Brain microvascular endothelial cell (primary cell): ENCODE results near the gene SORCS1.

ENCODE experiments used
- DNase-seq: peaks from one replicate; pipeline ENCODE4 v3.0.0-alpha.2; 2020
- H3K27ac ChIP-seq: fragments of 250-450 bp; sonication (Bioruptor Pico); 2 replicates; pipeline ENCODE4 v1.5.1; 2020; ENCODE audit warnings: mild to moderate bottlenecking, moderate library complexity
- H3K27me3 ChIP-seq: fragments of 250-450 bp; sonication (Bioruptor Pico); replicated peaks from 2 replicates; pipeline ENCODE4 v1.5.1; 2020; ENCODE audit warnings: mild to moderate bottlenecking
- H3K36me3 ChIP-seq: fragments of 250-450 bp; sonication (Bioruptor Pico); replicated peaks from 2 replicates; pipeline ENCODE4 v1.5.1; 2020; ENCODE audit warnings: mild to moderate bottlenecking
- H3K4me3 ChIP-seq: 2 replicates; pipeline ENCODE4 v1.5.1; 2011; ENCODE audit warnings: low read depth, mild to moderate bottlenecking, control low read depth, low read length, moderate library complexity
- CTCF ChIP-seq: IDR thresholded peaks from 2 replicates; pipeline ENCODE4 v1.5.1; 2011; ENCODE audit warnings: low read depth, mild to moderate bottlenecking, moderate library complexity, low read length, control low read depth, inconsistent platforms; ENCODE audit errors: missing control alignments
- in situ Hi-C: cut with HindIII; loops from 2 replicates; pipeline ENCODE4 v1.10.0; 2017; ENCODE audit warnings: low sequenced_read_pairs, low pct_ligation_motif_present

Gene SORCS1

GRCh38 chr10:107037192-107038122 lies 127.0 kb downstream of the SORCS1 start:
- H3K27me3 ChIP-seq = no peaks in the 10 kb centered on the region
- no peak overlapping the region for H3K4me3 ChIP-seq
- no peak for DNase-seq
- no peak for TF ChIP-seq CTCF
- H3K27ac ChIP-seq = no peak overlapping the region
- in situ Hi-C loops = no loop called here
- no peaks in the 10 kb centered on the region for H3K36me3 ChIP-seq

- no peak overlapping the region for H3K4me3 ChIP-seq
- no peak for DNase-seq
- in situ Hi-C loops = no loop called here
- no peaks in the 10 kb centered on the region for H3K36me3 ChIP-seq
- TF ChIP-seq CTCF = no peak
- no peak overlapping the region for H3K27ac ChIP-seq
- H3K27me3 ChIP-seq = no peaks in the 10 kb centered on the region
These were observed 130.6 kb downstream of the SORCS1 start for GRCh38 chr10:107033799-107034422.

GRCh38 chr10:107032700-107033401 lies 131.7 kb downstream of the SORCS1 start:
- Histone ChIP-seq H3K27me3 (no peaks in the 10 kb centered on the region), H3K27ac (no peak overlapping the region), H3K4me3 (no peak overlapping the region), H3K36me3 (no peaks in the 10 kb centered on the region)
- DNase-seq = no peak
- in situ Hi-C loops = no loop called here
- TF ChIP-seq CTCF = no peak

GRCh38 chr10:107031931-107032699 lies 132.4 kb downstream of the SORCS1 start:
- Histone ChIP-seq H3K27ac (no peak overlapping the region), H3K4me3 (no peak overlapping the region), H3K36me3 (no peaks in the 10 kb centered on the region), H3K27me3 (no peaks in the 10 kb centered on the region)
- DNase-seq = peak; percentile 1
- no peak for TF ChIP-seq CTCF
- in situ Hi-C loops = no loop called here

- in situ Hi-C loops = no loop called here
- TF ChIP-seq CTCF = no peak
These were observed 136.3 kb downstream of the SORCS1 start for GRCh38 chr10:107028236-107028635.

More at GRCh38 chr10:107028236-107028635, 136.3 kb downstream of the SORCS1 start:
- H3K27me3 ChIP-seq = no peaks in the 10 kb centered on the region
- no peak overlapping the region for H3K4me3 ChIP-seq
- DNase-seq = no peak
- H3K36me3 ChIP-seq = no peaks in the 10 kb centered on the region
- no peak overlapping the region for H3K27ac ChIP-seq
